WTC11 (cell line): ENCODE data around the gene SLA2.

ENCODE experiments used
- CBFB ChIP-seq: sonication (generic); formaldehyde crosslinking; IDR thresholded peaks from 2 replicates; pipeline ENCODE4 v1.8.1; 2022; ENCODE audit warnings: mild to moderate bottlenecking, low read depth, missing genetic modification reagents
- USF2 ChIP-seq: sonication (generic); formaldehyde crosslinking; IDR thresholded peaks from 2 replicates; pipeline ENCODE4 v1.8.1; 2023; ENCODE audit warnings: mild to moderate bottlenecking, missing genetic modification reagents, moderate library complexity
- ZSCAN18 ChIP-seq: fragments of 250-450 bp; sonication (Bioruptor Pico); IDR thresholded peaks from 2 replicates; pipeline ENCODE4 v2.1.2; 2022; ENCODE audit warnings: mild to moderate bottlenecking, moderate library complexity
- TF ChIP-seq, protein P1 (sequence below): sonication (generic); formaldehyde crosslinking; conservative IDR thresholded peaks from 2 replicates; pipeline ENCODE4 v1.8.1; 2022; ENCODE audit warnings: mild to moderate bottlenecking, missing genetic modification reagents
- TF ChIP-seq, protein P2 (sequence below): fragments of 200-600 bp; IDR thresholded peaks from 2 replicates; pipeline ENCODE4 v1.8.0; 2022; ENCODE audit warnings: antibody characterized with exemption
- TF ChIP-seq, protein P3 (sequence below): sonication (generic); formaldehyde crosslinking; IDR thresholded peaks from 2 replicates; pipeline ENCODE4 v1.8.0; 2022; ENCODE audit warnings: mild to moderate bottlenecking, missing genetic modification reagents

GRCh38 chr20:36606158-36607066 lies 39.6 kb downstream of the SLA2 start:
- TF ChIP-seq USF2 (CRISPR knock-in tag) (no peak), CBFB (no peak), ZSCAN18 (CRISPR knock-in tag) (no peak)
- TF ChIP-seq, protein P1, sequence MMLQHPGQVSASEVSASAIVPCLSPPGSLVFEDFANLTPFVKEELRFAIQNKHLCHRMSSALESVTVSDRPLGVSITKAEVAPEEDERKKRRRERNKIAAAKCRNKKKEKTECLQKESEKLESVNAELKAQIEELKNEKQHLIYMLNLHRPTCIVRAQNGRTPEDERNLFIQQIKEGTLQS = no peak
- TF ChIP-seq, protein P2, sequence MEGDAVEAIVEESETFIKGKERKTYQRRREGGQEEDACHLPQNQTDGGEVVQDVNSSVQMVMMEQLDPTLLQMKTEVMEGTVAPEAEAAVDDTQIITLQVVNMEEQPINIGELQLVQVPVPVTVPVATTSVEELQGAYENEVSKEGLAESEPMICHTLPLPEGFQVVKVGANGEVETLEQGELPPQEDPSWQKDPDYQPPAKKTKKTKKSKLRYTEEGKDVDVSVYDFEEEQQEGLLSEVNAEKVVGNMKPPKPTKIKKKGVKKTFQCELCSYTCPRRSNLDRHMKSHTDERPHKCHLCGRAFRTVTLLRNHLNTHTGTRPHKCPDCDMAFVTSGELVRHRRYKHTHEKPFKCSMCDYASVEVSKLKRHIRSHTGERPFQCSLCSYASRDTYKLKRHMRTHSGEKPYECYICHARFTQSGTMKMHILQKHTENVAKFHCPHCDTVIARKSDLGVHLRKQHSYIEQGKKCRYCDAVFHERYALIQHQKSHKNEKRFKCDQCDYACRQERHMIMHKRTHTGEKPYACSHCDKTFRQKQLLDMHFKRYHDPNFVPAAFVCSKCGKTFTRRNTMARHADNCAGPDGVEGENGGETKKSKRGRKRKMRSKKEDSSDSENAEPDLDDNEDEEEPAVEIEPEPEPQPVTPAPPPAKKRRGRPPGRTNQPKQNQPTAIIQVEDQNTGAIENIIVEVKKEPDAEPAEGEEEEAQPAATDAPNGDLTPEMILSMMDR = no peak
- TF ChIP-seq, protein P3, sequence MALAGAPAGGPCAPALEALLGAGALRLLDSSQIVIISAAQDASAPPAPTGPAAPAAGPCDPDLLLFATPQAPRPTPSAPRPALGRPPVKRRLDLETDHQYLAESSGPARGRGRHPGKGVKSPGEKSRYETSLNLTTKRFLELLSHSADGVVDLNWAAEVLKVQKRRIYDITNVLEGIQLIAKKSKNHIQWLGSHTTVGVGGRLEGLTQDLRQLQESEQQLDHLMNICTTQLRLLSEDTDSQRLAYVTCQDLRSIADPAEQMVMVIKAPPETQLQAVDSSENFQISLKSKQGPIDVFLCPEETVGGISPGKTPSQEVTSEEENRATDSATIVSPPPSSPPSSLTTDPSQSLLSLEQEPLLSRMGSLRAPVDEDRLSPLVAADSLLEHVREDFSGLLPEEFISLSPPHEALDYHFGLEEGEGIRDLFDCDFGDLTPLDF (CRISPR knock-in tag) = no peak
